HepG2 (cell line): ENCODE results near the gene ANXA11. TPM values are rescaled to one million over a fixed set of nuclear protein-coding genes. Genes with fewer than 3 reads are reported as not detected.
A peak's percentile ranks its signal among the peaks of the same experiment; 100 is the strongest.

Source experiments
- ADNP ChIP-seq: sonication (generic); formaldehyde crosslinking; IDR thresholded peaks from 2 replicates; pipeline ENCODE4 v1.4.0; 2020; ENCODE audit warnings: missing genetic modification reagents
- BCL6 ChIP-seq: IDR thresholded peaks from 2 replicates; pipeline ENCODE4 v1.6.1; 2016; ENCODE audit warnings: missing genetic modification reagents, missing compliant biosample characterization
- DMAP1 ChIP-seq: IDR thresholded peaks from 2 replicates; pipeline ENCODE4 v1.6.1; 2016
- FOXP1 ChIP-seq, 2 experiments: fragments of 450-650 bp in 1 of 2; IDR thresholded peaks; 2 replicates each; pipeline ENCODE4 v1.6.1; 2017 to 2018; ENCODE audit warnings: antibody characterized with exemption in 1 of 2
- GTF2F1 ChIP-seq: fragments of 150-350 bp; IDR thresholded peaks from 2 replicates; pipeline ENCODE4 v1.6.1; 2014; ENCODE audit warnings: low read length
- HBP1 ChIP-seq: IDR thresholded peaks from 2 replicates; pipeline ENCODE4 v1.6.1; 2016; ENCODE audit warnings: low read depth, control low read depth
- HNRNPH1 ChIP-seq: fragments of 200-400 bp; formaldehyde crosslinking; optimal IDR thresholded peaks from 2 replicates; pipeline ENCODE3; 2017; ENCODE audit warnings: mild to moderate bottlenecking, low read depth, low read length
- KLF9 ChIP-seq: IDR thresholded peaks from 2 replicates; pipeline ENCODE4 v1.6.1; 2016; ENCODE audit warnings: low read depth
- LCORL ChIP-seq, 2 experiments: fragments of 450-650 bp in 1 of 2; sonication (generic) in 1 of 2; formaldehyde crosslinking in 1 of 2; IDR thresholded peaks; 2 replicates each; pipeline versions ENCODE4 v1.5.0 to v1.6.1; 2017 to 2020; ENCODE audit warnings: antibody characterized with exemption in 1 of 2, missing genetic modification reagents in 1 of 2
- MAFF ChIP-seq: IDR thresholded peaks from 2 replicates; pipeline ENCODE4 v1.6.1; 2011; ENCODE audit warnings: low read depth, low read length, improper control_type of control experiment
- MEIS2 ChIP-seq: sonication (generic); formaldehyde crosslinking; IDR thresholded peaks from 2 replicates; pipeline ENCODE4 v1.9.0; 2021; ENCODE audit warnings: mild to moderate bottlenecking, missing genetic modification reagents
- MZF1 ChIP-seq: sonication (generic); formaldehyde crosslinking; IDR thresholded peaks from 2 replicates; pipeline ENCODE4 v1.8.1; 2023; ENCODE audit warnings: mild to moderate bottlenecking, missing genetic modification reagents, borderline replicate concordance
- RFX5 ChIP-seq: IDR thresholded peaks from 2 replicates; pipeline ENCODE4 v1.6.1; 2011; ENCODE audit warnings: low read depth, low read length, improper control_type of control experiment
- SMARCE1 ChIP-seq: fragments of 450-650 bp; IDR thresholded peaks from 2 replicates; pipeline ENCODE4 v1.6.1; 2017; ENCODE audit warnings: borderline replicate concordance
- TEAD3 ChIP-seq: optimal IDR thresholded peaks from 2 replicates; pipeline ENCODE3; 2016; ENCODE audit warnings: borderline replicate concordance
- YY1 ChIP-seq: IDR thresholded peaks from 2 replicates; pipeline ENCODE4 v1.6.1; 2011; ENCODE audit warnings: low read length, low read depth, moderate library complexity, mild to moderate bottlenecking; ENCODE audit not compliant: insufficient read depth, insufficient replicate concordance
- ZBTB25 ChIP-seq: IDR thresholded peaks from 2 replicates; pipeline ENCODE4 v1.6.1; 2018; ENCODE audit warnings: missing genetic modification reagents
- ZMAT5 ChIP-seq: sonication (generic); formaldehyde crosslinking; IDR thresholded peaks from 2 replicates; pipeline ENCODE4 v1.5.0; 2020; ENCODE audit warnings: mild to moderate bottlenecking, low read depth, missing genetic modification reagents, borderline replicate concordance
- ZNF12 ChIP-seq: sonication (generic); formaldehyde crosslinking; IDR thresholded peaks from 2 replicates; pipeline ENCODE4 v1.5.0; 2020; ENCODE audit warnings: missing genetic modification reagents
- ZNF205 ChIP-seq: IDR thresholded peaks from 2 replicates; pipeline ENCODE4 v1.6.1; 2018; ENCODE audit warnings: missing biosample characterization, missing genetic modification reagents
- ZNF543 ChIP-seq: sonication (generic); formaldehyde crosslinking; IDR thresholded peaks from 2 replicates; pipeline ENCODE4 v1.4.0; 2020; ENCODE audit warnings: mild to moderate bottlenecking, missing genetic modification reagents
- ZNF782 ChIP-seq: sonication (generic); formaldehyde crosslinking; IDR thresholded peaks from 2 replicates; pipeline ENCODE4 v1.4.0; 2020; ENCODE audit warnings: missing genetic modification reagents, mild to moderate bottlenecking, borderline replicate concordance
- ZNF841 ChIP-seq: sonication (generic); formaldehyde crosslinking; IDR thresholded peaks from 2 replicates; pipeline ENCODE4 v1.8.1; 2023; ENCODE audit warnings: missing genetic modification reagents, borderline replicate concordance
- polyA plus RNA-seq, 8 experiments: library from polyadenylated mRNA; depleted of rRNA in 3 of 8; stranded (reverse) in 7 of 8; unstranded in 1 of 8; fragments of >200 nt; fragmentation: Illumina TruSeq in 4 of 8; extraction: Trizol in 4 of 8; gene quantifications; 2 replicates each; pipeline versions ENCODE4 v1.2.1 to v1.2.3, GENCODE V29; 2011 to 2016; ENCODE audit warnings: low read depth in 4 of 8, missing spikeins in 1 of 8, mixed read lengths in 1 of 8; ENCODE audit not compliant: insufficient read depth in 1 of 8
- total RNA-seq, 5 experiments: library from RNA; depleted of rRNA; stranded (reverse); fragments of >200 nt; fragmentation: Illumina TruSeq; extraction: Trizol; gene quantifications; 2 replicates each; pipeline ENCODE4 v1.2.3, GENCODE V29; 2016; ENCODE audit warnings: low read depth in 1 of 5
- TF ChIP-seq, protein P1 (sequence below): sonication (generic); formaldehyde crosslinking; IDR thresholded peaks from 2 replicates; pipeline ENCODE4 v1.5.0; 2020; ENCODE audit warnings: missing genetic modification reagents
- TF ChIP-seq, protein P2 (sequence below), 2 experiments: sonication (generic) in 1 of 2; formaldehyde crosslinking in 1 of 2; IDR thresholded peaks; 2 replicates each; pipeline versions ENCODE4 v1.4.0 to v1.6.1; 2018 to 2020; ENCODE audit warnings: missing genetic modification reagents in 2 of 2, borderline replicate concordance in 1 of 2, low read depth in 1 of 2, mild to moderate bottlenecking in 1 of 2, missing biosample characterization in 1 of 2

Gene ANXA11
- total and polyA plus RNA-seq, 2 of the 13 experiments (the other 11 are each of a cell fraction or from before 2014, with no cell fraction given): 30.6 to 51.5 TPM

GRCh38 chr10:80205477-80206276 lies at the start of gene ANXA11 (continued):
- TF ChIP-seq MEIS2: peak; percentile 31; the same call in 1 of the 2 replicates
- TF ChIP-seq SMARCE1: no peak
- no peak for TF ChIP-seq LCORL (IDR thresholded peaks at IDR 0.05)
- 0 out of 2 replicates have a peak, but pooled peaks have one; percentile 25 for TF ChIP-seq LCORL (CRISPR knock-in tag; IDR thresholded peaks at IDR 0.05)
- TF ChIP-seq TEAD3 (CRISPR knock-in tag): peak; percentile 33
- TF ChIP-seq ZNF543: peak; percentile 61; the same call in 1 of the 2 replicates
- TF ChIP-seq HBP1: no peak
- TF ChIP-seq KLF9: no peak
- peak; percentile 96 for TF ChIP-seq MAFF
- TF ChIP-seq ZNF841 (CRISPR knock-in tag): no peak
- TF ChIP-seq ZNF12: no peak
- TF ChIP-seq FOXP1 (IDR thresholded peaks at IDR 0.05): no peak
- TF ChIP-seq FOXP1 (CRISPR knock-in tag; IDR thresholded peaks at IDR 0.05): no peak
- no peak for TF ChIP-seq ZBTB25 (CRISPR knock-in tag)
- no peak for TF ChIP-seq ADNP (CRISPR knock-in tag)
- TF ChIP-seq HNRNPH1: no peak
- no peak for TF ChIP-seq ZMAT5 (CRISPR knock-in tag)
- 0 out of 2 replicates have a peak, but pooled peaks have one; percentile 43 for TF ChIP-seq ZNF205 (CRISPR knock-in tag)
- TF ChIP-seq MZF1 (CRISPR knock-in tag): no peak
- TF ChIP-seq, protein P1, sequence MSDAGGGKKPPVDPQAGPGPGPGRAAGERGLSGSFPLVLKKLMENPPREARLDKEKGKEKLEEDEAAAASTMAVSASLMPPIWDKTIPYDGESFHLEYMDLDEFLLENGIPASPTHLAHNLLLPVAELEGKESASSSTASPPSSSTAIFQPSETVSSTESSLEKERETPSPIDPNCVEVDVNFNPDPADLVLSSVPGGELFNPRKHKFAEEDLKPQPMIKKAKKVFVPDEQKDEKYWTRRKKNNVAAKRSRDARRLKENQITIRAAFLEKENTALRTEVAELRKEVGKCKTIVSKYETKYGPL (CRISPR knock-in tag): 0 out of 2 replicates have a peak, but pooled peaks have one; percentile 25
- no peak for TF ChIP-seq DMAP1
- TF ChIP-seq YY1: peak; percentile 56
- TF ChIP-seq BCL6 (CRISPR knock-in tag): peak; percentile 59; the same call in 1 of the 2 replicates
- TF ChIP-seq ZNF782 (CRISPR knock-in tag): peak; percentile 84; the same call in 1 of the 2 replicates
- no peak for TF ChIP-seq GTF2F1
- TF ChIP-seq, protein P2, sequence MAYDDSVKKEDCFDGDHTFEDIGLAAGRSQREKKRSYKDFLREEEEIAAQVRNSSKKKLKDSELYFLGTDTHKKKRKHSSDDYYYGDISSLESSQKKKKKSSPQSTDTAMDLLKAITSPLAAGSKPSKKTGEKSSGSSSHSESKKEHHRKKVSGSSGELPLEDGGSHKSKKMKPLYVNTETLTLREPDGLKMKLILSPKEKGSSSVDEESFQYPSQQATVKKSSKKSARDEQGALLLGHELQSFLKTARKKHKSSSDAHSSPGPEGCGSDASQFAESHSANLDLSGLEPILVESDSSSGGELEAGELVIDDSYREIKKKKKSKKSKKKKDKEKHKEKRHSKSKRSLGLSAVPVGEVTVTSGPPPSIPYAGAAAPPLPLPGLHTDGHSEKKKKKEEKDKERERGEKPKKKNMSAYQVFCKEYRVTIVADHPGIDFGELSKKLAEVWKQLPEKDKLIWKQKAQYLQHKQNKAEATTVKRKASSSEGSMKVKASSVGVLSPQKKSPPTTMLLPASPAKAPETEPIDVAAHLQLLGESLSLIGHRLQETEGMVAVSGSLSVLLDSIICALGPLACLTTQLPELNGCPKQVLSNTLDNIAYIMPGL (CRISPR knock-in tag; IDR thresholded peaks at IDR 0.05; ENCODE audit: borderline replicate concordance in 1 of 2, low read depth in 1 of 2): peak; percentile 22 to 66; a peak in 2 of 4 replicates
- no peak for TF ChIP-seq RFX5
